Measurements from ENCODE around the gene SELENOO.

The SELENOO gene

GRCh38 chr22:50242406-50242949, 41.7 kb downstream of the SELENOO start:
- peak overlapping the region; percentile 80 for H3K4me3 ChIP-seq (ENCODE audit: control insufficient read depth, low read depth, low read length)
- no peak for TF ChIP-seq CTCF (IDR thresholded peaks at IDR 0.05; ENCODE audit: control insufficient read depth, insufficient read depth, low read depth, low read length, missing control alignments)
- no peak for DNase-seq (ENCODE audit: low read depth)

GRCh38 chr22:50243685-50244419, 43.0 kb downstream of the SELENOO start:
- no peak for TF ChIP-seq CTCF (IDR thresholded peaks at IDR 0.05; ENCODE audit: control insufficient read depth, insufficient read depth, low read depth, low read length, missing control alignments)
- peak overlapping the region; percentile 80 for H3K4me3 ChIP-seq (ENCODE audit: control insufficient read depth, low read depth, low read length)
- no peak for DNase-seq (ENCODE audit: low read depth)

GRCh38 chr22:50244420-50245213, 43.8 kb downstream of the SELENOO start, which contains the start of gene TUBGCP6:
TUBGCP6 (minus strand) TSS chr22:50245023; CDS start chr22:50244459, 564 bp downstream.
- peak; percentile 38 for DNase-seq (ENCODE audit: low read depth)
- TF ChIP-seq CTCF (IDR thresholded peaks at IDR 0.05; ENCODE audit: control insufficient read depth, insufficient read depth, low read depth, low read length, missing control alignments), result peak; percentile 31
- H3K4me3 ChIP-seq (ENCODE audit: control insufficient read depth, low read depth, low read length), result peak within 1 kb of the TSS; percentile 80

- DNase-seq (ENCODE audit: low read depth), result no peak
- H3K4me3 ChIP-seq (ENCODE audit: control insufficient read depth, low read depth, low read length), result peak overlapping the region; percentile 80
- no peak for TF ChIP-seq CTCF (IDR thresholded peaks at IDR 0.05; ENCODE audit: control insufficient read depth, insufficient read depth, low read depth, low read length, missing control alignments)
Measured at GRCh38 chr22:50245214-50246072, 44.6 kb downstream of the SELENOO start.

GRCh38 chr22:50246242-50247175, 45.7 kb downstream of the SELENOO start:
- no peak overlapping the region for H3K4me3 ChIP-seq (ENCODE audit: control insufficient read depth, low read depth, low read length)
- TF ChIP-seq CTCF (IDR thresholded peaks at IDR 0.05; ENCODE audit: control insufficient read depth, insufficient read depth, low read depth, low read length, missing control alignments), result no peak
- no peak for DNase-seq (ENCODE audit: low read depth)
